ENCODE data around the gene RNASEH2C. TPM values are rescaled to one million over a fixed set of nuclear protein-coding genes. Genes with fewer than 3 reads are reported as not detected.
"Not testable (repeated sequence)": the region's sequence is repeated elsewhere in the genome, so short reads cannot be mapped to it uniquely, and the experiment has no call there.

The RNASEH2C gene
- total RNA-seq, result 97.0 and 105 TPM in 2 replicates

- intact Hi-C loops (cut with micrococcal nuclease), result loop anchor here (1.0 kb wide), 2 partner anchors 8 to 282 kb away; partner anchors contain the start of genes BANF1, EIF1AD and KAT5
Measured at GRCh38 chr11:65720211-65720934, at the start of gene RNASEH2C. TSS of gene RNASEH2C (minus strand) at chr11:65720798. CDS start at chr11:65720758, 40 bp downstream.

- intact Hi-C loops (cut with micrococcal nuclease), result loop anchor here (2.0 kb wide), 1 partner anchor 55 kb away; the partner anchor contains the start of gene KAT5
Measured at GRCh38 chr11:65767806-65768205, 47.2 kb upstream of the RNASEH2C start.

GRCh38 chr11:65767406-65767805, 46.8 kb upstream of the RNASEH2C start:
- intact Hi-C loops (cut with micrococcal nuclease), result no loop called here

GRCh38 chr11:65766535-65766934, 45.9 kb upstream of the RNASEH2C start:
- intact Hi-C loops (cut with micrococcal nuclease), result no loop called here

GRCh38 chr11:65764434-65764833, 43.8 kb upstream of the RNASEH2C start:
- intact Hi-C loops (cut with micrococcal nuclease), result no loop called here

- intact Hi-C loops (cut with micrococcal nuclease), result not testable (repeated sequence)
Measured at GRCh38 chr11:65762816-65763215, 42.2 kb upstream of the RNASEH2C start.

GRCh38 chr11:65762169-65762568, 41.6 kb upstream of the RNASEH2C start:
- intact Hi-C loops (cut with micrococcal nuclease), result not testable (repeated sequence)

- intact Hi-C loops (cut with micrococcal nuclease), result no loop called here
Measured at GRCh38 chr11:65745049-65745448, 24.5 kb upstream of the RNASEH2C start.

GRCh38 chr11:65744699-65745042, 24.1 kb upstream of the RNASEH2C start:
- intact Hi-C loops (cut with micrococcal nuclease), result no loop called here

GRCh38 chr11:65744026-65744698, 23.6 kb upstream of the RNASEH2C start:
- intact Hi-C loops (cut with micrococcal nuclease), result no loop called here

- intact Hi-C loops (cut with micrococcal nuclease), result no loop called here
Measured at GRCh38 chr11:65743681-65744025, 23.1 kb upstream of the RNASEH2C start.

GRCh38 chr11:65742353-65742752, 21.8 kb upstream of the RNASEH2C start:
- intact Hi-C loops (cut with micrococcal nuclease), result no loop called here

- intact Hi-C loops (cut with micrococcal nuclease), result no loop called here
Measured at GRCh38 chr11:65741185-65741584, 20.6 kb upstream of the RNASEH2C start.

GRCh38 chr11:65739022-65739421, 18.4 kb upstream of the RNASEH2C start:
- intact Hi-C loops (cut with micrococcal nuclease), result no loop called here

- intact Hi-C loops (cut with micrococcal nuclease), result no loop called here
Measured at GRCh38 chr11:65736810-65737209, 16.2 kb upstream of the RNASEH2C start.

GRCh38 chr11:65735111-65735510, 14.5 kb upstream of the RNASEH2C start:
- intact Hi-C loops (cut with micrococcal nuclease), result not testable (repeated sequence)

- intact Hi-C loops (cut with micrococcal nuclease), result no loop called here
Measured at GRCh38 chr11:65730461-65730860, 9.9 kb upstream of the RNASEH2C start.

GRCh38 chr11:65727865-65728264, 7.3 kb upstream of the RNASEH2C start:
- intact Hi-C loops (cut with micrococcal nuclease), result no loop called here

- intact Hi-C loops (cut with micrococcal nuclease), result no loop called here
Measured at GRCh38 chr11:65726660-65727059, 6.1 kb upstream of the RNASEH2C start.

- intact Hi-C loops (cut with micrococcal nuclease), result no loop called here
Measured at GRCh38 chr11:65722261-65722660, 1.7 kb upstream of the RNASEH2C start.

- intact Hi-C loops (cut with micrococcal nuclease), result loop anchor here (1.0 to 10.0 kb wide), 3 partner anchors 8 to 565 kb away; partner anchors contain the start of genes BANF1, EIF1AD, KAT5 and YIF1A
Measured at GRCh38 chr11:65719871-65720210, 757 bp downstream of the RNASEH2C start.

GRCh38 chr11:65718964-65719492, 1.6 kb downstream of the RNASEH2C start:
- intact Hi-C loops (cut with micrococcal nuclease), result loop anchor here (10.0 kb wide), 1 partner anchor 566 kb away; the partner anchor contains the start of gene YIF1A
